Esophagus muscularis mucosa (tissue), 4 donors: Measurements from ENCODE around the gene NDRG4. TPM values are rescaled to one million over a fixed set of nuclear protein-coding genes. Genes with fewer than 3 reads are reported as not detected.

Experiments used
- DNase-seq: peaks from one replicate; pipeline ENCODE4 v3.0.0-alpha.2; 2017; ENCODE audit errors: extremely low spot score
- H3K27ac ChIP-seq, 4 donors: fragments of 200-600 bp; sonication (generic); replicated peaks in 1 of 4; 1 replicate in 3 of 4; 2 replicates in 1 of 4; pipeline ENCODE4 v1.5.1; 2016 to 2019; ENCODE audit warnings: mild to moderate bottlenecking in 1 of 4
- H3K27me3 ChIP-seq, 4 donors: fragments of 200-600 bp; sonication (generic); one replicate each; pipeline versions ENCODE4 v1.5.1 to v1.6.0; 2016 to 2019
- H3K36me3 ChIP-seq, 4 donors: fragments of 200-600 bp; sonication (generic); one replicate each; pipeline ENCODE4 v1.5.1; 2016 to 2019
- H3K4me1 ChIP-seq, 4 donors: fragments of 200-600 bp; sonication (generic); one replicate each; pipeline ENCODE4 v1.5.1; 2016 to 2019
- H3K4me3 ChIP-seq, 4 donors: fragments of 200-600 bp; sonication (generic); 1 replicate in 2 of 4; 2 replicates in 2 of 4; pipeline ENCODE4 v1.5.1; 2016 to 2019; ENCODE audit warnings: mild to moderate bottlenecking in 4 of 4, moderate library complexity in 1 of 4
- H3K9me3 ChIP-seq, 4 donors: fragments of 200-600 bp; sonication (generic); 1 replicate in 3 of 4; 2 replicates in 1 of 4; pipeline ENCODE4 v1.5.1; 2016 to 2019
- CTCF ChIP-seq, 3 experiments: fragments of 200-600 bp in 2 of 3; fragments of 450-650 bp in 1 of 3; sonication (generic) in 2 of 3; IDR thresholded peaks; one replicate each; pipeline ENCODE4 v1.5.1; 2017 to 2019; ENCODE audit warnings: antibody characterized with exemption in 3 of 3, mild to moderate bottlenecking in 2 of 3, moderate library complexity in 1 of 3
- EP300 ChIP-seq: sonication (generic); formaldehyde crosslinking; IDR thresholded peaks from one replicate; pipeline ENCODE4 v1.6.1; 2017; ENCODE audit warnings: antibody characterized with exemption
- POLR2A ChIP-seq: fragments of 450-650 bp; IDR thresholded peaks from one replicate; pipeline ENCODE4 v1.6.1; 2017; ENCODE audit warnings: antibody characterized with exemption, moderate library complexity, mild to moderate bottlenecking, low read depth
- POLR2AphosphoS5 ChIP-seq, 2 donors: sonication (generic); formaldehyde crosslinking; IDR thresholded peaks; one replicate each; pipeline ENCODE4 v1.6.1; 2017; ENCODE audit warnings: antibody characterized with exemption in 2 of 2
- WGBS: methylation state at CpG from one replicate; pipeline ENCODE4 v1.1.5; 2018; 5-methylcytosine and 5-hydroxymethylcytosine counted together
- intact Hi-C: fragments of 100-400 bp; cut with DNase I; formaldehyde crosslinking; loops from one replicate; pipeline ENCODE4 v1.15.1; 2023
- total RNA-seq, 4 donors: library from RNA; depleted of rRNA; stranded (reverse); fragments of >200 nt; gene quantifications; one replicate each; pipeline versions ENCODE4 v1.1.0 to v1.2.1, GENCODE V29; 2016

Gene NDRG4
- total RNA-seq, 4 donors from 2014 or later: 11.1 to 14.8 (median 12.3) TPM

GRCh38 chr16:58519707-58520106 is 19.8 kb downstream of the NDRG4 start:
- intact Hi-C loops: loop anchor here (5.0 to 10.0 kb wide), 2 partner anchors 55 to 108 kb away; partner anchors contain the start of gene CNOT1
- TF ChIP-seq POLR2AphosphoS5 (IDR thresholded peaks at IDR 0.05): no peak
- TF ChIP-seq CTCF (IDR thresholded peaks at IDR 0.05): no peak
- TF ChIP-seq EP300: no peak
- no peak for TF ChIP-seq POLR2A
- Histone ChIP-seq H3K27me3 (no peaks in the 10 kb centered on the region), H3K4me3 (no peak overlapping the region), H3K9me3 (no peaks in the 10 kb centered on the region), H3K4me1 (peaks cover 9 to 18% (median 12%) of the 10 kb centered on the region in 4 donors), H3K27ac (no peak overlapping the region), H3K36me3 (peaks cover 64 to 82% (median 79%) of the 10 kb centered on the region in 4 donors)
- no peak for DNase-seq

- Histone ChIP-seq H3K27ac (no peak overlapping the region), H3K36me3 (peaks cover 70 to 100% (median 95%) of the 10 kb centered on the region in 4 donors), H3K4me3 (no peak overlapping the region), H3K27me3 (no peaks in the 10 kb centered on the region), H3K4me1 (no peaks in the 10 kb centered on the region), H3K9me3 (no peaks in the 10 kb centered on the region)
- DNase-seq: no peak
- intact Hi-C loops: no loop called here
- TF ChIP-seq EP300 (no peak), POLR2A (no peak), CTCF (IDR thresholded peaks at IDR 0.05) (no peak), POLR2AphosphoS5 (IDR thresholded peaks at IDR 0.05) (no peak)
- WGBS: 92% methylated on average over 5 of the region's 5 CpGs
Observed at GRCh38 chr16:58530179-58530578, 30.2 kb downstream of the NDRG4 start.

GRCh38 chr16:58532414-58532813 is 32.5 kb downstream of the NDRG4 start:
- Histone ChIP-seq H3K9me3 (no peaks in the 10 kb centered on the region), H3K27me3 (no peaks in the 10 kb centered on the region), H3K27ac (no peak overlapping the region), H3K4me1 (no peaks in the 10 kb centered on the region), H3K4me3 (no peak overlapping the region), H3K36me3 (peaks cover 78 to 100% (median 96%) of the 10 kb centered on the region in 4 donors)
- no peak for TF ChIP-seq EP300
- TF ChIP-seq POLR2A: no peak
- no peak for TF ChIP-seq CTCF (IDR thresholded peaks at IDR 0.05)
- no peak for TF ChIP-seq POLR2AphosphoS5 (IDR thresholded peaks at IDR 0.05)
- intact Hi-C loops: no loop called here
- no peak for DNase-seq
- WGBS: 92% methylated on average over 3 of the region's 3 CpGs

- TF ChIP-seq EP300: no peak
- no peak for TF ChIP-seq POLR2A
- intact Hi-C loops: no loop called here
- H3K36me3 ChIP-seq: peaks cover 85 to 100% (median 96%) of the 10 kb centered on the region in 4 donors
- no peak overlapping the region for H3K4me3 ChIP-seq
- H3K27me3 ChIP-seq: no peaks in the 10 kb centered on the region
- WGBS: 89% methylated on average over 14 of the region's 14 CpGs
- no peaks in the 10 kb centered on the region for H3K4me1 ChIP-seq
- no peaks in the 10 kb centered on the region for H3K9me3 ChIP-seq
- no peak overlapping the region for H3K27ac ChIP-seq
- no peak for DNase-seq
Observed at GRCh38 chr16:58533751-58534470, 34.0 kb downstream of the NDRG4 start.

- H3K27ac ChIP-seq: no peak overlapping the region
- WGBS: 93% methylated on average over 3 of the region's 3 CpGs
- DNase-seq: no peak
- no peaks in the 10 kb centered on the region for H3K9me3 ChIP-seq
- H3K4me3 ChIP-seq: no peak overlapping the region
- intact Hi-C loops: no loop called here
- TF ChIP-seq POLR2AphosphoS5 (IDR thresholded peaks at IDR 0.05) (no peak), EP300 (no peak), CTCF (IDR thresholded peaks at IDR 0.05) (no peak), POLR2A (no peak)
- H3K27me3 ChIP-seq: no peaks in the 10 kb centered on the region
- peaks cover 84 to 100% (median 98%) of the 10 kb centered on the region in 4 donors for H3K36me3 ChIP-seq
- no peaks in the 10 kb centered on the region for H3K4me1 ChIP-seq
Observed at GRCh38 chr16:58535100-58535499, 35.2 kb downstream of the NDRG4 start.
